Large intestine (tissue), 3 donors: ENCODE results near the gene RTN4. TPM values are rescaled to one million over a fixed set of nuclear protein-coding genes. Genes with fewer than 3 reads are reported as not detected.

Experiments
- DNase-seq, 2 donors: peaks; one replicate each; pipeline versions ENCODE4 v3.0.0 to v3.0.0-alpha.2; 2013
- H3K27ac ChIP-seq: one replicate; pipeline ENCODE4 v1.5.1; 2013; ENCODE audit warnings: low read length
- H3K27me3 ChIP-seq: 2 replicates; pipeline ENCODE4 v1.6.1; 2013; ENCODE audit warnings: low read length; ENCODE audit not compliant: control insufficient read depth, insufficient read depth
- H3K36me3 ChIP-seq: 2 replicates; pipeline ENCODE4 v1.6.1; 2013; ENCODE audit warnings: low read length; ENCODE audit not compliant: control insufficient read depth, insufficient read depth
- H3K4me1 ChIP-seq: one replicate; pipeline ENCODE4 v1.6.1; 2013; ENCODE audit warnings: low read length; ENCODE audit not compliant: control insufficient read depth, insufficient read depth
- H3K4me3 ChIP-seq: one replicate; pipeline ENCODE4 v1.5.1; 2013; ENCODE audit warnings: low read length
- H3K9me3 ChIP-seq: one replicate; pipeline ENCODE4 v1.6.1; 2013; ENCODE audit warnings: mild to moderate bottlenecking, low read depth, low read length, moderate library complexity; ENCODE audit not compliant: control insufficient read depth
- WGBS: methylation state at CpG from one replicate; pipeline ENCODE4 v1.1.5; 2013; ENCODE audit warnings: low lambda C conversion rate; ENCODE audit not compliant: insufficient coverage; 5-methylcytosine and 5-hydroxymethylcytosine counted together
- polyA plus RNA-seq: library from polyadenylated mRNA; unstranded; fragments of 120-200 nt; gene quantifications from one replicate; pipeline ENCODE4 v1.2.1, GENCODE V29; 2013

The RTN4 gene
- polyA plus RNA-seq, 1 donor = 259 TPM

DNA sequence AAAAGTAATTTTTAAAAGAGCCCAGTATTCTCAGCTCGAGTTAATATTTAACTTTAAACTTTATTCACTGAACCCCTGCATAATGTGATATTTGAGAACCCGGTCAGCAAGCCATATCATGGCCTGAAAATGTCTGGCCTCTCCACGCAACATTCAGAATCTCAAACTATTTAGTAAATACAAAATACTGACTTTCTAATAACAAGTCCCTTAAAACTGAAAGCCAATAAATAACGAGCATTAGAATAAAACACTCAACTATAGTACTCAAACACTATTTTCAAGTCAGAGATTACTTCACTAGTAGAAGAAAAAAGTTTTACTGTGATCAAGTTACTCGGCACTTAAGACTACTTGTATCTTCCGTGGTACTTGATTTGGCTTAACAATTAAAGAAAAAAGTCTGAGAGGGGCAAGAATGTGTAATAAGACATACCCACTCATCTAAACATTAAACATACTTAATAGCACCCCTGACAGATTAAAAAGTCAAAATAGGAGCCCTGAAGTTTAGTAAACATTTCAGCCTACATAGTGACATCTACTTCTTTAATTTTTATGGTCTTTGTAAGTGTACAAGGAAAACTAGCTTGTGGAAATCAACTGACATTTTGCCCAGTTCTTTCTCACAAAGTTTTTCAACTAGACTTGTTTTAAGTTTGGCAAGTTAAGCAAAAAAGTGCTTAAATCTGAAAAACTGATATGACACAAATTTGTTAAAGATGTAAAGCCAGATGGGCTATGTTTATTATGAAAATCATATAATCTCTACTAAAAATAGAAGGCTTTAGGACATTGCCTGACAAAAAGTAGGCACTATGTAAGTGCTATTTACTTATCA lies 38.2 kb downstream of the RTN4 start:
- WGBS = no CpG with 5 or more reads among the region's 6 CpGs

DNA sequence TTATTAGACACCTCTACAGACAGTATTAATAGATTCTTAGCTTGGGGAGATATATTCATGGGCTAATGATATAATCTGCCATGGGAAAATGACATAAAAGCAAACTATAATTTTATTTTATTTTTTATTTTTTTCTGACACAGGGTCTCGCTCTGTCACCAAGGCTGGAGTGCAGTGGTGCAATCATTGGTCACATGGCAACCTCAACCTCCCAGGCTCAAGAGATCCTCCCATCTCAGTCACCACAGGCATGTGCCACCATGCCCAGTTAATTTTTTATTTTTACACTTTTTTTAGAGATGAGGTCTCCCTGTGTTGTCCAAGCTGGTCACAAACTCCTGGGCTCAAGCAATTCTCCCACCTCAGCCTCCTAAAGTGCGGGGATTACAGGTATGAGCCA lies 39.3 kb downstream of the RTN4 start:
- peaks cover 33% of the 10 kb centered on the region for H3K4me1 ChIP-seq
- WGBS = 20% methylated on average over 1 of the region's 2 CpGs
- H3K4me3 ChIP-seq = no peak overlapping the region

More for the DNA sequence above, 38.2 kb downstream of the RTN4 start:
- Histone ChIP-seq H3K9me3 (no peaks in the 10 kb centered on the region), H3K27me3 (no peaks in the 10 kb centered on the region), H3K27ac (peak overlapping the region; percentile 95), H3K4me1 (peaks cover 28% of the 10 kb centered on the region), H3K4me3 (peak overlapping the region; percentile 1), H3K36me3 (no peaks in the 10 kb centered on the region)
- DNase-seq = peak in 1 of 2 donors; percentile 68

DNA sequence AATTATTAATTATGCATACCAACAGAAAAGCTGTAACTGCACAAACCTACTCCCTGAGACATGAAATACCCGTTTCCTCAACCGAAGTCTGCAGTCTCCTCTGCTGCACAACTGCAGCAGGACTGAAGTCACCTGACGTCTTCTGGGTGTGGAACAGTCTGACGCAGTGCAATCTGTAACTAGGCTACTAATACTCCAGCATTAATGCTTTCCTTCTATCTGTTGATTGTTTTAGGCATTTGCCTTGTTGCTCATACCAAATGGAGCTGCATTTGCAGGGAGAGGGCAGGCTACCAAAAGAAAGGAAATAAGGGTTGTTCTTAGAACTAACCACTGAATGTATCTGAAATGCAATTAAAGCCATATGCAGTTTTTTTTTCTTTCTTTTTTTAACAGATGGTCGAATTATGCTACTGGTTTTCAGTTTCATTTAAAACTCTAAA lies 40.1 kb downstream of the RTN4 start:
- DNase-seq = peak; percentile 91 to 94
- Histone ChIP-seq H3K27me3 (no peaks in the 10 kb centered on the region), H3K36me3 (no peaks in the 10 kb centered on the region), H3K9me3 (no peaks in the 10 kb centered on the region), H3K27ac (peak overlapping the region; percentile 95), H3K4me1 (peaks cover 33% of the 10 kb centered on the region), H3K4me3 (peak overlapping the region; percentile 59)
- WGBS = 14% methylated on average over 1 of the region's 5 CpGs

More for the DNA sequence above, 39.3 kb downstream of the RTN4 start:
- peak; percentile 52 to 61 for DNase-seq
- Histone ChIP-seq H3K36me3 (no peaks in the 10 kb centered on the region), H3K27me3 (no peaks in the 10 kb centered on the region), H3K9me3 (no peaks in the 10 kb centered on the region), H3K27ac (peak overlapping the region; percentile 95)

DNA sequence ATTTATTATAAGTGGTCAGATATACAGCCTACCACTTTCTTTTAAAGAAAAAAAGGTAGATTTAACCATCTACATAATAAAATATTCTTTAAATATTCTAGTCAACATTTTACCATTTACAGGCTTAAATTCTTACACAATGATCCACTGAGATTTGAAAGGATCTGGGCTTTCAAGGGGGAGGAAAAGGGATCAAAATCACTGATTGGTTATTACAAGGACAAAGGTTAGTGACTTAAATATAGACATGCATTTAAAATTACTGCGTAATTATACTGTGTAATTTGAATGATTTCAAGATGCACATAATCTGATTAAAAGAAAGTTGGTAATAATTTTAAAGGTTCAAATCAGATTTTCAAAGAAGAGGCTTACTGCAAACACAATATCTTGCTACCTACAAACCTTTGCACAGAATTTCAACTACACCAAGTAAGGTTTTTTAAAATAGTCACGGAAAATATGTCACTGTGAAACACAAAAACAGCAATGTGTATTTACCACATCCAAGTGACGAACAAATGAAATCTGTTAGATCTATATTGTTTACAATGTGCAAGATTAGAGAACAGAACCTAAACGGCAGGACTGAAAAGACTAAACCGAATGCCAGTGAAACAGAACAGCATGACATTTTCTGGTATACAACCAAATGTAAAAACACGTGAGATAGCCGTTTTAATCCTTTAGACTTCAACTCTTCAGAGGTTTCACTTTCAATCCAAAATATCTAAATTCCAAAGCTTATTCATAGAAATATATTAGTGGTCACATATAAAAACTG lies 40.8 kb downstream of the RTN4 start:
- Histone ChIP-seq H3K36me3 (no peaks in the 10 kb centered on the region), H3K4me3 (peak overlapping the region; percentile 59), H3K4me1 (peaks cover 33% of the 10 kb centered on the region), H3K9me3 (no peaks in the 10 kb centered on the region), H3K27me3 (no peaks in the 10 kb centered on the region), H3K27ac (peak overlapping the region; percentile 95)
- WGBS = 23% methylated on average over 4 of the region's 7 CpGs
- no peak for DNase-seq

DNA sequence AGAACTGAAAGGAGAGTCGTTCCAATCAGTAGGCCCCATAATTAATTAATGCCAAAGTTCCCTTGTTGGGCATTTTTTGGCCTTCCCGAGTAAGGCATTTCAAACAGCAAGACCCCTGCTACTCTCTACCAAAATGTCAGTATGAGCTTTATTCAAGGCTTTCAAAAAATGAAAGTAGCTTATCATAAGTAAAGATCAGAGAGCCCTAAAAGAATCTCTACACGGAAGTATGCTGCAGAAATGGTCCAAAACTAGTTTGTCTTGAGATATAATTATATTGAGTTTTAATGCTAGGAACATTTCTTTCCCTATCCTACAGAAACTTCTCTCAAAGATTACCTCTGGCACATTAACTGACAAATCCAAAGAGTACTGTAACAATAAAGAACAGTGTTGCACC lies 43.9 kb downstream of the RTN4 start:
- no CpG with 5 or more reads among the region's 3 CpGs for WGBS
- peak overlapping the region; percentile 25 for H3K27ac ChIP-seq
- no peaks in the 10 kb centered on the region for H3K9me3 ChIP-seq

DNA sequence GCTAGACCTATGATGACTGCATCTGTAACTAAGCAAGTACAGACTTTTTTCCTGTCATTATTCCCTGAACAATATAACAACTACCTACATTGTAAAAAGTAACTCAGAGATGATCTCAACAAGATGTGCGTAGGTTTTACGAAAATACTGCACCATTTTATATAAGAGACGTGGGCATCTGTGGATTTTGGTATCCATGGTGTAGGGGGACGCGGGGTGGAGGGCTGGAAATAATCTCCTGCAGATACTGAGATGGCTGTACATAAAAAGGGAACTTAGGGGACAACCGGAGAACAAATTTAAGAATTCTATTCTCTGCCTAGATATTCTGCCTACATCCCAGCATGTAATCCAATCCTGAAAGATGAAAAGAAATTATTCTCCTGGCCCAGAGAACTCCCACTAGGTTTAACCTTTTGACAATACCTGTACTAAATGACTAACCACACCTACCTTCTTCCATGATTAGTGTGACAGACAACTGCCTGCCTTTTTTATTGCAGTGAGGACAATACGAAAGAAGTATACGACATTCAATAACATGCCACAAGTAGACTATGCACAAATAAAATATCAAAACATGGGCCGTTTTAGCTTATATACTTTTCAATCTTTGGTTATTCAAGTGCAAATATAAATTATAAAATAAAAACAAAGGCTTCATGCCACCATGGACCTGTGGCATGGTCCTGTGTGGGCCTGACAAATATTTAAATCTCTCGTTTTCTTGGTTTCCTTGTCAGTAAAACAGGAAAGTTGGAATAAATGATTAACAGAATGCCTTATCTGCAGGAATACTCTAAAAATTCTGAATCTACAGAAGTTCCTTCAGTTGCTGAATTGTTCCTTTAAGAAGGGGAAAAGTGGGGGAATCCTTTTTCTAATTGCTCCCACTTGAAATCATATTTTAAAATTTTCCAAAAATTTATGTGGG lies 46.3 kb downstream of the RTN4 start:
- no peak overlapping the region for H3K4me3 ChIP-seq
- H3K27me3 ChIP-seq = no peaks in the 10 kb centered on the region
- peak overlapping the region; percentile 72 for H3K27ac ChIP-seq
- H3K36me3 ChIP-seq = no peaks in the 10 kb centered on the region
- WGBS = 8% methylated on average over 2 of the region's 10 CpGs
- H3K4me1 ChIP-seq = peaks cover 18% of the 10 kb centered on the region
- no peaks in the 10 kb centered on the region for H3K9me3 ChIP-seq
- DNase-seq = peak; percentile 31 to 66

More for the DNA sequence above, 43.9 kb downstream of the RTN4 start:
- no peaks in the 10 kb centered on the region for H3K27me3 ChIP-seq
- peaks cover 27% of the 10 kb centered on the region for H3K4me1 ChIP-seq
- no peak overlapping the region for H3K4me3 ChIP-seq
- no peak for DNase-seq
- H3K36me3 ChIP-seq = no peaks in the 10 kb centered on the region

DNA sequence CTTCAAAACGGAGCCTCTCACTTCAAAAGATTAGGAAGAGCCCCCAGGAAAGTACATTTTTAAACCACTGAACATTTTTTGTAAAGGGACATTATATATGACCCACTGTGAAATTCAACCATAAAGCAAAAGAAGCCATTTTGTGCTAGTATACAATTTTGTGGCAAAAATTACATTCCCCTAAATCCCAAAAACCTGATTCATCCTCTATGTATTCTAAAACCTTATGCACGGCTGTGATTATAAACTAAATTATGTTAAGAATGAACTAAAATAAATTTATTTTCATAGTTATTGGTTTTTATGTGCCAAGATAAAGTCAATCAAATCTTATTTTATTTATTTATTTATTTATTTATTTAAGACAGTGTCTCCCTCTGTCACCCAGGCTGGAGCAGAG lies 48.5 kb downstream of the RTN4 start:
- Histone ChIP-seq H3K36me3 (no peaks in the 10 kb centered on the region), H3K9me3 (no peaks in the 10 kb centered on the region), H3K4me3 (no peak overlapping the region), H3K27ac (no peak overlapping the region), H3K27me3 (no peaks in the 10 kb centered on the region), H3K4me1 (peaks cover 10% of the 10 kb centered on the region)
- DNase-seq = no peak
- WGBS = 90% methylated on average over 1 of the region's 2 CpGs

DNA sequence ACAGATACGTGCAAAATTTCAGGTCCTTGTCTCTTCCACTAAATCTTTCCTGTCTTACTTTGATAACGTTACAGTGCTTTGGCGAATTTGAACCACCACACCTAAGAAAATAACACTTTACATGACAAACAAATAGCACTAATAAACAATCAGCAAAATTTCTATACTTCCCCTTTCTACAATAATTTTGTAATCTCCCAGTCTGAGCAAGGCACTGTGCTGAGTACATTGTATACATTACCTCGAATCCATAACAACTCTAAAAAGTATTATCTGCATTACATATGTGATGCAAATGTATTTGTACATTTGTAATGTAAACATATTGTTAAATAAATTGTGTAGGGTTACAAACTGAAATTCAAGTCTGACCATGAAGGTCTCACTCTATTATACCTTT lies 49.9 kb downstream of the RTN4 start:
- Histone ChIP-seq H3K9me3 (no peaks in the 10 kb centered on the region), H3K27me3 (no peaks in the 10 kb centered on the region), H3K36me3 (no peaks in the 10 kb centered on the region), H3K4me1 (peaks cover 8% of the 10 kb centered on the region), H3K4me3 (no peak overlapping the region), H3K27ac (no peak overlapping the region)
- no peak for DNase-seq
- 100% methylated on average over 2 of the region's 4 CpGs for WGBS

DNA sequence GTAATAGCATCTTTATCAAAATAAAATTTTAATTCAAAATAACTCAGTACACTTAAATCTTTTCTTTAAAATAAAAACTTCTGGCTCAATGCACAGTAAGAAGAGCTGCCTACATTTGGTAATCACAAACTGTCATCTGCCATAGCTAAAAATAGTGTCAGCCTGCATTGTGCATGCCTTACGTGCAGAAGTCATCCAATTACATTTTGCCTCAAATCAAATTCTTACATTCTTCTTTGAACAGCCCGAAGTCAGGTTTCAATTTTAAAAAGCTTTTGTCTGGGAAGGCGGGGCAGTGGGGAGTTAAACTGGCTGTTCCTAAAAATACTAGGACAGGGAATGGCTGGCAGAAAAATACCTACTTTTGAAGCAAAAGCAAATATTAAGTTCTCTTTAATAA lies 51.1 kb downstream of the RTN4 start:
- H3K36me3 ChIP-seq = no peaks in the 10 kb centered on the region
- DNase-seq = no peak
- H3K27ac ChIP-seq = no peak overlapping the region
- no peaks in the 10 kb centered on the region for H3K9me3 ChIP-seq
- H3K4me1 ChIP-seq = peaks cover 8% of the 10 kb centered on the region
- no peak overlapping the region for H3K4me3 ChIP-seq
- H3K27me3 ChIP-seq = no peaks in the 10 kb centered on the region
- no CpG with 5 or more reads among the region's 3 CpGs for WGBS

DNA sequence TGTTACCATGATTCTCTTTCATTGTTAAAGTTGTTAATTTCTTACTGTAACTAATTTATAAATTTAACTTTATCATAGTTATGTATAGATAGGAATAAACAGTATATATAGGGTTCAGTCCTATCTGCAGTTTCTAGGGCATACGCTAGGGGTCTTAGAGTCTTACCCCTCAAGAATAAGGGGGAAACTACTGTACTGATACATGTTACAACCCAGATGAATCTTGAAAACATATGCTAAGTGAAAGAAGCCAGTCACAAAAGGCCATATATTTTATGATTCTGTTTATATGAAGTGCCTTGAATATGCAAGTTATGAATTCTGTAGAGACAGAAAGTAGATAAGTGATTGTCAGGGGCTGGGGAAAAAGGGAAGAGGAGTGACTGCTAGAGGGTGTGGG lies 52.4 kb downstream of the RTN4 start:
- Histone ChIP-seq H3K36me3 (no peaks in the 10 kb centered on the region), H3K27ac (no peak overlapping the region), H3K9me3 (no peaks in the 10 kb centered on the region), H3K4me1 (no peaks in the 10 kb centered on the region), H3K4me3 (no peak overlapping the region), H3K27me3 (no peaks in the 10 kb centered on the region)
- no peak for DNase-seq
- no CpG with 5 or more reads among the region's 1 CpG for WGBS
